HG02970 (cell line): ENCODE results near the gene MCF2L2.

Experiments used
- ATAC-seq: cut with Tn5 transposase; IDR thresholded peaks from one replicate; pipeline ENCODE4 v1.9.1; 2021; ENCODE audit warnings: mild to moderate bottlenecking, moderate library complexity, moderate number of reproducible peaks; ENCODE audit not compliant: unreplicated experiment, low FRiP score

MCF2L2 gene

GRCh38 chr3:183149915-183150750 lies 278.3 kb downstream of the MCF2L2 start:
- ATAC-seq: no peak

- no peak for ATAC-seq
These were observed 280.4 kb downstream of the MCF2L2 start for GRCh38 chr3:183148056-183148455.

- ATAC-seq: no peak
These were observed 284.1 kb downstream of the MCF2L2 start for GRCh38 chr3:183144363-183144762.

- no peak for ATAC-seq
These were observed 286.2 kb downstream of the MCF2L2 start for GRCh38 chr3:183142199-183142598.

- ATAC-seq: no peak
These were observed 293.6 kb downstream of the MCF2L2 start for GRCh38 chr3:183134844-183135243.

GRCh38 chr3:183132409-183132808 lies 296.0 kb downstream of the MCF2L2 start:
- ATAC-seq: no peak

GRCh38 chr3:183131735-183132134 lies 296.7 kb downstream of the MCF2L2 start:
- no peak for ATAC-seq

- ATAC-seq: no peak
These were observed 297.2 kb downstream of the MCF2L2 start for GRCh38 chr3:183131186-183131725.

- ATAC-seq: no peak
These were observed 299.2 kb downstream of the MCF2L2 start for GRCh38 chr3:183129243-183129642.

GRCh38 chr3:183128709-183129108 lies 299.7 kb downstream of the MCF2L2 start:
- no peak for ATAC-seq
